Measurements from ENCODE around the gene RALGAPA1.

The RALGAPA1 gene

DNA sequence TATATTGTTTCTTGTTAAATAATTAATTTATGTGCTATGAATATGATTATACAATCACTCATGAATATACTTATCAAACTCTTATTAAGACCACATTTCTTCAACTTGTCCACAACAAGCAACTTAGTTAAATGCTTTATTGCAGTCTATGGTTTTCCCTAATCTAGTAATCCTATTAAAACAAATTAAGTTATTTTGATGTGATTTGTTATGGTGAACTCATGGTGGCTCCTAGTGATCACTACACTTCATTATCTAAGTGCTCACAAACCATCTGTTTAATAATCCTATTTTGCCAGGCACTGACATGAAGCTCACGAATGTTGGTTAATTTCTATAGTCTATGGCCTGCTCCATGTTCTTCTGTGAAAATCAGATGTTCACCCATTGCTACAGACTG is 232.2 kb downstream of the RALGAPA1 start:
- no peak overlapping the region for H3K4me2 ChIP-seq (ENCODE audit: low read length)
- no peaks in the 10 kb centered on the region for H3K27me3 ChIP-seq (ENCODE audit: control insufficient read depth, low read length)
- peaks cover 5% of the 10 kb centered on the region for H3K4me1 ChIP-seq (ENCODE audit: control insufficient read depth, low read length)
- no peaks in the 10 kb centered on the region for H3K36me3 ChIP-seq (ENCODE audit: control insufficient read depth, low read length)
- no peaks in the 10 kb centered on the region for H4K20me1 ChIP-seq (ENCODE audit: control insufficient read depth, insufficient read depth, low read depth, low read length)
- H3K4me3 ChIP-seq (ENCODE audit: low read length): no peak overlapping the region
- no peaks in the 10 kb centered on the region for H3F3A ChIP-seq (ENCODE audit: control insufficient read depth, insufficient read depth)
- H3K9me2 ChIP-seq (replicated peaks; ENCODE audit: control insufficient read depth, low read length): no peaks in the 10 kb centered on the region
- H3K79me2 ChIP-seq (ENCODE audit: control insufficient read depth, low read length): no peaks in the 10 kb centered on the region
- H3K27ac ChIP-seq (ENCODE audit: low read depth, low read length): no peak overlapping the region
- no peak for TF ChIP-seq EZH2phosphoT487 (IDR thresholded peaks at IDR 0.05; ENCODE audit: borderline replicate concordance, low read length)
- H3K9me3 ChIP-seq (ENCODE audit: control insufficient read depth, insufficient read depth, low read length): no peaks in the 10 kb centered on the region

GRCh38 chr14:35576260-35576659 is 232.8 kb downstream of the RALGAPA1 start:
- H3K4me3 ChIP-seq (ENCODE audit: low read length): no peak overlapping the region
- no peaks in the 10 kb centered on the region for H3K36me3 ChIP-seq (ENCODE audit: control insufficient read depth, low read length)
- H3K9me2 ChIP-seq (replicated peaks; ENCODE audit: control insufficient read depth, low read length): no peaks in the 10 kb centered on the region
- TF ChIP-seq, protein P1, sequence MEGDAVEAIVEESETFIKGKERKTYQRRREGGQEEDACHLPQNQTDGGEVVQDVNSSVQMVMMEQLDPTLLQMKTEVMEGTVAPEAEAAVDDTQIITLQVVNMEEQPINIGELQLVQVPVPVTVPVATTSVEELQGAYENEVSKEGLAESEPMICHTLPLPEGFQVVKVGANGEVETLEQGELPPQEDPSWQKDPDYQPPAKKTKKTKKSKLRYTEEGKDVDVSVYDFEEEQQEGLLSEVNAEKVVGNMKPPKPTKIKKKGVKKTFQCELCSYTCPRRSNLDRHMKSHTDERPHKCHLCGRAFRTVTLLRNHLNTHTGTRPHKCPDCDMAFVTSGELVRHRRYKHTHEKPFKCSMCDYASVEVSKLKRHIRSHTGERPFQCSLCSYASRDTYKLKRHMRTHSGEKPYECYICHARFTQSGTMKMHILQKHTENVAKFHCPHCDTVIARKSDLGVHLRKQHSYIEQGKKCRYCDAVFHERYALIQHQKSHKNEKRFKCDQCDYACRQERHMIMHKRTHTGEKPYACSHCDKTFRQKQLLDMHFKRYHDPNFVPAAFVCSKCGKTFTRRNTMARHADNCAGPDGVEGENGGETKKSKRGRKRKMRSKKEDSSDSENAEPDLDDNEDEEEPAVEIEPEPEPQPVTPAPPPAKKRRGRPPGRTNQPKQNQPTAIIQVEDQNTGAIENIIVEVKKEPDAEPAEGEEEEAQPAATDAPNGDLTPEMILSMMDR (IDR thresholded peaks at IDR 0.05; ENCODE audit: low read depth, low read length, poor library complexity, severe bottlenecking): no peak
- no peak for TF ChIP-seq EZH2phosphoT487 (IDR thresholded peaks at IDR 0.05; ENCODE audit: borderline replicate concordance, low read length)
- no peak overlapping the region for H3K27ac ChIP-seq (ENCODE audit: low read depth, low read length)
- H3F3A ChIP-seq (ENCODE audit: control insufficient read depth, insufficient read depth): no peaks in the 10 kb centered on the region
- H3K27me3 ChIP-seq (ENCODE audit: control insufficient read depth, low read length): no peaks in the 10 kb centered on the region
- no peaks in the 10 kb centered on the region for H4K20me1 ChIP-seq (ENCODE audit: control insufficient read depth, insufficient read depth, low read depth, low read length)
- no peaks in the 10 kb centered on the region for H3K9me3 ChIP-seq (ENCODE audit: control insufficient read depth, insufficient read depth, low read length)
- peaks cover 5% of the 10 kb centered on the region for H3K4me1 ChIP-seq (ENCODE audit: control insufficient read depth, low read length)
- H3K4me2 ChIP-seq (ENCODE audit: low read length): no peak overlapping the region
- no peaks in the 10 kb centered on the region for H3K79me2 ChIP-seq (ENCODE audit: control insufficient read depth, low read length)

GRCh38 chr14:35573911-35574310 is 235.2 kb downstream of the RALGAPA1 start:
- no peaks in the 10 kb centered on the region for H3K9me3 ChIP-seq (ENCODE audit: control insufficient read depth, insufficient read depth, low read length)
- H3K4me2 ChIP-seq (ENCODE audit: low read length): no peak overlapping the region
- no peak overlapping the region for H3K27ac ChIP-seq (ENCODE audit: low read depth, low read length)
- no peaks in the 10 kb centered on the region for H3K27me3 ChIP-seq (ENCODE audit: control insufficient read depth, low read length)
- no peak overlapping the region for H3K4me3 ChIP-seq (ENCODE audit: low read length)
- no peaks in the 10 kb centered on the region for H3K79me2 ChIP-seq (ENCODE audit: control insufficient read depth, low read length)
- H3F3A ChIP-seq (ENCODE audit: control insufficient read depth, insufficient read depth): no peaks in the 10 kb centered on the region
- TF ChIP-seq, protein P1 (IDR thresholded peaks at IDR 0.05; ENCODE audit: low read depth, low read length, poor library complexity, severe bottlenecking): no peak
- TF ChIP-seq EZH2phosphoT487 (IDR thresholded peaks at IDR 0.05; ENCODE audit: borderline replicate concordance, low read length): no peak
- H3K4me1 ChIP-seq (ENCODE audit: control insufficient read depth, low read length): no peaks in the 10 kb centered on the region
- H4K20me1 ChIP-seq (ENCODE audit: control insufficient read depth, insufficient read depth, low read depth, low read length): no peaks in the 10 kb centered on the region
- H3K36me3 ChIP-seq (ENCODE audit: control insufficient read depth, low read length): no peaks in the 10 kb centered on the region
- H3K9me2 ChIP-seq (replicated peaks; ENCODE audit: control insufficient read depth, low read length): no peaks in the 10 kb centered on the region

DNA sequence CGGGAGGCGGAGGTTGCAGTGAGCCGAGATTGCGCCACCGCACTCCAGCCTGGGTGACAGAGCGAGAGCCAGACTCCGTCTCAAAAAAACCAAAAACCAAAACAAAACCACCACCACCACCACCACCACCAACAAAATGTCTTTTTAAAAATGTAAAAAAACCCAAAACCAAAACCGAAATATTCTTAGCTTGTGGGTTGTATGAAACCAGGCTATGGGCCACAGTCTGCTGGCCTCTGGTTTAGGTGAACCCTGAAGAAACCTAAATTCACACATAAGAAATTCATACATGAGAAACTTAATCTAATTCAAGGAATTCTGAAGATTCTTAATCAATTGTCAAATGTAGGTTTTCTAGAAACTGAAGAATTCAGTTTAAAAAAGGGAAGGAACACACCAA is 237.5 kb downstream of the RALGAPA1 start:
- Histone ChIP-seq H3K27me3 (ENCODE audit: control insufficient read depth, low read length) (no peaks in the 10 kb centered on the region), H4K20me1 (ENCODE audit: control insufficient read depth, insufficient read depth, low read depth, low read length) (no peaks in the 10 kb centered on the region), H3K36me3 (ENCODE audit: control insufficient read depth, low read length) (no peaks in the 10 kb centered on the region), H3K9me2 (replicated peaks; ENCODE audit: control insufficient read depth, low read length) (no peaks in the 10 kb centered on the region), H3K4me3 (ENCODE audit: low read length) (no peak overlapping the region), H3K27ac (ENCODE audit: low read depth, low read length) (no peak overlapping the region), H3K4me1 (ENCODE audit: control insufficient read depth, low read length) (no peaks in the 10 kb centered on the region), H3K9me3 (ENCODE audit: control insufficient read depth, insufficient read depth, low read length) (no peaks in the 10 kb centered on the region), H3K4me2 (ENCODE audit: low read length) (no peak overlapping the region), H3K79me2 (ENCODE audit: control insufficient read depth, low read length) (no peaks in the 10 kb centered on the region), H3F3A (ENCODE audit: control insufficient read depth, insufficient read depth) (no peaks in the 10 kb centered on the region)
- no peak for TF ChIP-seq EZH2phosphoT487 (IDR thresholded peaks at IDR 0.05; ENCODE audit: borderline replicate concordance, low read length)
- TF ChIP-seq, protein P1 (IDR thresholded peaks at IDR 0.05; ENCODE audit: low read depth, low read length, poor library complexity, severe bottlenecking): no peak

Measured in DOHH2 (cell line).